Transverse colon (tissue), 4 donors: Measurements from ENCODE around the gene SLC45A1. TPM values are rescaled to one million over a fixed set of nuclear protein-coding genes. Genes with fewer than 3 reads are reported as not detected.

ENCODE experiments used
- DNase-seq: peaks from one replicate; pipeline ENCODE4 v3.0.0-alpha.2; 2019
- H3K27ac ChIP-seq, 4 donors: fragments of 200-600 bp; sonication (generic); 2 replicates each; pipeline ENCODE4 v1.5.1; 2016 to 2018; ENCODE audit warnings: inconsistent platforms in 4 of 4
- H3K27me3 ChIP-seq: fragments of 200-600 bp; sonication (generic); 2 replicates; pipeline ENCODE4 v1.5.1; 2017; ENCODE audit warnings: inconsistent platforms
- H3K36me3 ChIP-seq, 4 donors: fragments of 200-600 bp; sonication (generic); 2 replicates each; pipeline ENCODE4 v1.5.1; 2017 to 2019; ENCODE audit warnings: inconsistent platforms in 4 of 4
- H3K4me1 ChIP-seq, 4 donors: fragments of 200-600 bp; sonication (generic); 2 replicates each; pipeline ENCODE4 v1.5.1; 2017 to 2020; ENCODE audit warnings: inconsistent platforms in 4 of 4
- H3K4me3 ChIP-seq, 4 donors: fragments of 200-600 bp; sonication (generic); 1 replicate in 1 of 4; 2 replicates in 3 of 4; pipeline versions ENCODE4 v1.5.1 to v1.6.1; 2017 to 2019; ENCODE audit warnings: inconsistent platforms in 4 of 4
- H3K9me3 ChIP-seq, 2 donors: fragments of 200-600 bp; sonication (generic); 2 replicates each; pipeline ENCODE4 v1.5.1; 2017 to 2019; ENCODE audit warnings: inconsistent platforms in 2 of 2
- EP300 ChIP-seq: sonication (generic); formaldehyde crosslinking; IDR thresholded peaks from one replicate; pipeline ENCODE4 v1.6.1; 2017; ENCODE audit warnings: antibody characterized with exemption, low read depth
- POLR2A ChIP-seq: fragments of 450-650 bp; IDR thresholded peaks from one replicate; pipeline ENCODE4 v1.6.1; 2016; ENCODE audit warnings: antibody characterized with exemption, mild to moderate bottlenecking, moderate library complexity
- POLR2AphosphoS5 ChIP-seq, 3 donors: sonication (generic); formaldehyde crosslinking; IDR thresholded peaks; one replicate each; pipeline ENCODE4 v1.6.1; 2016; ENCODE audit warnings: antibody characterized with exemption in 3 of 3
- WGBS, 2 donors: methylation state at CpG; one replicate each; pipeline ENCODE4 v1.1.5; 2018; ENCODE audit warnings: low coverage in 1 of 2; 5-methylcytosine and 5-hydroxymethylcytosine counted together
- in situ Hi-C, 4 donors: fragments of 200-750 bp; cut with MboI; loops; one replicate each; pipeline versions ENCODE4 v1.15.0 to v1.15.1; 2017; ENCODE audit warnings: low sequenced_read_pairs in 3 of 4, low pct_ligation_motif_present in 1 of 4, low pct_unique_long_range_greater_than_20kb in 1 of 4
- intact Hi-C: fragments of 100-400 bp; cut with DNase I; formaldehyde crosslinking; loops from one replicate; pipeline ENCODE4 v1.15.1; 2023; ENCODE audit warnings: low total_unique reads
- total RNA-seq, 4 donors: library from RNA; depleted of rRNA; stranded (reverse); fragments of >200 nt; gene quantifications; one replicate each; pipeline ENCODE4 v1.1.0, GENCODE V29; 2016
- TF ChIP-seq, protein P1 (sequence below), 5 experiments: fragments of 200-600 bp in 3 of 5; fragments of 450-650 bp in 2 of 5; sonication (generic) in 3 of 5; IDR thresholded peaks; 1 replicate in 2 of 5; 2 replicates in 3 of 5; pipeline ENCODE4 v1.5.1; 2016 to 2017; ENCODE audit warnings: antibody characterized with exemption in 5 of 5, inconsistent platforms in 3 of 5, mild to moderate bottlenecking in 2 of 5, moderate library complexity in 1 of 5

SLC45A1 gene
- total RNA-seq, 4 donors from 2014 or later, result 2.3 to 7.1 (median 4.1) TPM

DNA sequence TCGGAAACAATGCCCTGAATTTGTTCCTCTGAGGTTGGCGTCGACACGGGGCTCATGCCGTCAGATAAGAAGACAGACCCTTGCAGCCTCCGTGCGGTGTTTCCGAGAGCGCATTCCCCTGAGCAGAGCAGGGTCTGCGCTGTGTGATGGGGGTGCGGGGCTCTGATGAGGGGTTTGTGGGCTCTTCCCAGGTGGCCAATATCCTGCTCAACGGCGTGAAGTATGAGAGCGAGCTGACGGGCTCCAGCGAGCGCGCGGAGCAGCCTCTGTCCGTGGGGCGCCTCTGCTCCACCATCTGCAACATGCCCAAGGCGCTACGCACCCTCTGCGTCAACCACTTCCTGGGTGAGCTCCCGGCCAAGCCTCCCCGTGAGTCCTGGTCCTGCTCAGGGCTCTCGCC, 17.3 kb downstream of the SLC45A1 start:
- no peak for DNase-seq
- Histone ChIP-seq H3K36me3 (no peaks in the 10 kb centered on the region), H3K4me3 (no peak overlapping the region), H3K27ac (no peak overlapping the region), H3K9me3 (no peaks in the 10 kb centered on the region), H3K4me1 (no peaks in the 10 kb centered on the region), H3K27me3 (no peaks in the 10 kb centered on the region)
- intact Hi-C loops (no loop called here), in situ Hi-C loops (no loop called here)
- TF ChIP-seq EP300, result no peak
- TF ChIP-seq POLR2AphosphoS5 (IDR thresholded peaks at IDR 0.05), result no peak
- TF ChIP-seq, protein P1, sequence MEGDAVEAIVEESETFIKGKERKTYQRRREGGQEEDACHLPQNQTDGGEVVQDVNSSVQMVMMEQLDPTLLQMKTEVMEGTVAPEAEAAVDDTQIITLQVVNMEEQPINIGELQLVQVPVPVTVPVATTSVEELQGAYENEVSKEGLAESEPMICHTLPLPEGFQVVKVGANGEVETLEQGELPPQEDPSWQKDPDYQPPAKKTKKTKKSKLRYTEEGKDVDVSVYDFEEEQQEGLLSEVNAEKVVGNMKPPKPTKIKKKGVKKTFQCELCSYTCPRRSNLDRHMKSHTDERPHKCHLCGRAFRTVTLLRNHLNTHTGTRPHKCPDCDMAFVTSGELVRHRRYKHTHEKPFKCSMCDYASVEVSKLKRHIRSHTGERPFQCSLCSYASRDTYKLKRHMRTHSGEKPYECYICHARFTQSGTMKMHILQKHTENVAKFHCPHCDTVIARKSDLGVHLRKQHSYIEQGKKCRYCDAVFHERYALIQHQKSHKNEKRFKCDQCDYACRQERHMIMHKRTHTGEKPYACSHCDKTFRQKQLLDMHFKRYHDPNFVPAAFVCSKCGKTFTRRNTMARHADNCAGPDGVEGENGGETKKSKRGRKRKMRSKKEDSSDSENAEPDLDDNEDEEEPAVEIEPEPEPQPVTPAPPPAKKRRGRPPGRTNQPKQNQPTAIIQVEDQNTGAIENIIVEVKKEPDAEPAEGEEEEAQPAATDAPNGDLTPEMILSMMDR (IDR thresholded peaks at IDR 0.05), result no peak
- TF ChIP-seq POLR2A, result no peak
- 95% methylated on average over 27 of the region's 27 CpGs; no CpG with 5 or more reads in 1 of the 2 donors for WGBS, 2 donors

DNA sequence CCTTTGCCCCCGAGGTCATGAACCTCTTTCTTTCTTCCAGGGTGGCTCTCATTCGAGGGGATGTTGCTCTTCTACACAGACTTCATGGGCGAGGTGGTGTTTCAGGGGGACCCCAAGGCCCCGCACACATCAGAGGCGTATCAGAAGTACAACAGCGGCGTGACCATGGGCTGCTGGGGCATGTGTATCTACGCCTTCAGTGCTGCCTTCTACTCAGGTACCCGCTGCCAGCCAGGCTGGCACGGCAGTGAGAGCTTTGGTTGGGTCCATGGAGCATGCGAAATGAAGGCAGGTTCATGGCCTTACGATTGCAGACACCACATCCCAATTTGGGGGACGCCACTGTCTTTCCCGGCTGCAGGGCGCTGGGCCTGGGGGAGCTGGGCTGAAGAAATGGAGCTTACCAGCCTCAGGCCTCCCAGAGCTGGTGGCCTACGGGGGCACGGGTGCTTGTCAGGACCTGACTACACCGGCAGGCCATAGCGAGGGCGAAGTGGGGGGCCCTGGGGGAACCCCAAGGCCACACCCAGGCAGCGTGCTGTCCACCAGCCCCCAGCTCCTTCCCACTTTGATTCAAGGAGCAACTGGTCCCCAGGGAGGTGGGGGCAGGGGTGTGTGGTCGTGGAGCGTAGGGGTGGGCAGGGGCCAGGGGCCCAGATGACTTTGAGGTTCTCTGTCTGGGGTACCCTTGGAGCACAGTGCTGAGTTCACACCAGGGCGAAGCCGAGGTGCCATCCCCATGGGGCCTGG, 20.0 kb downstream of the SLC45A1 start:
- Histone ChIP-seq H3K27me3 (no peaks in the 10 kb centered on the region), H3K4me3 (no peak overlapping the region), H3K4me1 (peaks cover 2 to 5% (median 3%) of the 10 kb centered on the region in 4 donors), H3K36me3 (no peaks in the 10 kb centered on the region), H3K27ac (no peak overlapping the region), H3K9me3 (no peaks in the 10 kb centered on the region)
- TF ChIP-seq, protein P1 (IDR thresholded peaks at IDR 0.05), result no peak
- TF ChIP-seq POLR2A, result no peak
- TF ChIP-seq EP300, result no peak
- TF ChIP-seq POLR2AphosphoS5 (IDR thresholded peaks at IDR 0.05), result no peak
- DNase-seq, result no peak
- WGBS, 2 donors, result 94% methylated on average over 24 of the region's 25 CpGs; no CpG with 5 or more reads in 1 of the 2 donors
- intact Hi-C loops (no loop called here), in situ Hi-C loops (no loop called here)

DNA sequence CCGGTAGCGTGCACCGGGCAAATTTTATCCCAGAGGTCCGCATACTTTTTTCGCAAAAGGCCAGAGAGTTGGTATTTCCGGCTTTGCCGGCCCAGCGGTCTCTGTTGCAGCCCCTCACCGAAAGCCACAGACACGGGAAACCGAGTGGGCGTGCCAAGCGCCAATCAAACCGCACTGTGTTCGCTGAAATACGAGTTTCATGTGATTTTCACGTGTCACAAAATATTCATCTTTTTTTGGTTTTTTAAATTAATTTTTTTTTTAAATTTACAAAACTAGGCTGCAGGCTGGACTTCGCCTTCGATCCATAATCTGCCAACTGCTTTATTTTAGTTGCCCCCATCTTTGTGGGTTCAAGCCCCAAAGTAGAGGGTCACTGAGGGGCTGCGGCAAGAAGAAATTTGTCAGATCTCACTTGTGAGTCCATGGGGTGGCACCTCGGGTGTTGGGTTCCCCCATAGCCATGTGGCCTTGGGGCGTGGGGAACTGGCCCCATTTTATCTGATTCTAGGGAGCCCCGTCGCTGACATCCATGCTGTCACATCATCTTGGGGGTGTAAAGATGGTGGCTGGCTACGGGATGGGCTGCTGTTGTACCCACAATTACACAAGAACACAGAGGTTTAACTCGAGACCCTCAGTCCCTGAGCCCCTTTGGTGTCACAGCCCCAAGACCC, 20.8 kb downstream of the SLC45A1 start:
- H3K36me3 ChIP-seq, result no peaks in the 10 kb centered on the region
- no peaks in the 10 kb centered on the region for H3K27me3 ChIP-seq
- no peak for TF ChIP-seq POLR2AphosphoS5 (IDR thresholded peaks at IDR 0.05)
- no peak for TF ChIP-seq EP300
- TF ChIP-seq, protein P1 (IDR thresholded peaks at IDR 0.05), result no peak
- no peak for TF ChIP-seq POLR2A
- in situ Hi-C loops, result no loop called here
- H3K4me1 ChIP-seq, result peaks cover 7 to 9% (median 8%) of the 10 kb centered on the region in 4 donors
- no peak overlapping the region for H3K4me3 ChIP-seq
- H3K9me3 ChIP-seq, result no peaks in the 10 kb centered on the region
- WGBS, 2 donors, result 95% methylated on average over 16 to 26 of the region's 26 CpGs
- no peak overlapping the region for H3K27ac ChIP-seq
- DNase-seq, result no peak
- intact Hi-C loops, result no loop called here

DNA sequence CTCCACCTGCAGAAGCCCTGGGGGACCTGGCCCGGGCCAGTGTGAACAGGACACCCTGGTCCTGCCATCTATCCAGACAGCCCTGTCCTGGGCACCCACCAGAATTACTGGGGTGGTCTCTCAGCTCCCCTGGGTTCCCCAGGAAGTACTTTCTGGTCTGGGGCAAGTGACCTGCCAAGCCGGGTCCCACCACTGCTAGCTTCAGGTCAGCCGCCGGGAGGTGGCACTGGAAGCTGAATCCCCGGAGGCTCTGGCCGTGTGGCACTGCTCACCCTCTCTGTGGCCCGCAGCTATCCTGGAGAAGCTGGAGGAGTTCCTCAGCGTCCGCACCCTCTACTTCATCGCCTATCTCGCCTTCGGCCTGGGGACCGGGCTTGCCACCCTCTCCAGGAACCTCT, 21.3 kb downstream of the SLC45A1 start:
- TF ChIP-seq, protein P1 (IDR thresholded peaks at IDR 0.05), result no peak
- TF ChIP-seq POLR2A (no peak), POLR2AphosphoS5 (IDR thresholded peaks at IDR 0.05) (no peak), EP300 (no peak)
- Histone ChIP-seq H3K4me3 (no peak overlapping the region), H3K9me3 (no peaks in the 10 kb centered on the region), H3K27me3 (no peaks in the 10 kb centered on the region), H3K4me1 (peaks cover 9 to 14% (median 12%) of the 10 kb centered on the region in 4 donors), H3K36me3 (no peaks in the 10 kb centered on the region), H3K27ac (no peak overlapping the region)
- intact Hi-C loops, result no loop called here
- in situ Hi-C loops, result no loop called here
- no peak for DNase-seq
- WGBS, 2 donors, result 88 to 93% methylated on average over 10 to 13 of the region's 13 CpGs
